Measurements from ENCODE around the gene NCK2.

GRCh38 chr2:105841551-105841950 lies 96.8 kb downstream of the NCK2 start:
- TF ChIP-seq CTCF (IDR thresholded peaks at IDR 0.05; ENCODE audit: poor library complexity) (no peak), EZH2 (IDR thresholded peaks at IDR 0.05; ENCODE audit: borderline replicate concordance) (no peak)
